Right lobe of liver (tissue), 6 donors: Measurements from ENCODE around the gene B3GALT4. TPM values are rescaled to one million over a fixed set of nuclear protein-coding genes. Genes with fewer than 3 reads are reported as not detected.

Source experiments
- ATAC-seq, 4 donors: fragments of 200-7000 bp; cut with Tn5 transposase; one replicate each; pipeline ENCODE4 v1.9.1; 2020; ENCODE audit warnings: mild to moderate bottlenecking in 4 of 4, moderate library complexity in 4 of 4
- DNase-seq, 3 donors: peaks; one replicate each; pipeline ENCODE4 v3.0.0-alpha.2; 2020
- H3K27ac ChIP-seq, 3 donors: fragments of 200-600 bp; one replicate each; pipeline ENCODE4 v1.8.0; 2022
- H3K27me3 ChIP-seq, 2 donors: fragments of 200-600 bp; one replicate each; pipeline ENCODE4 v1.8.0; 2022
- H3K36me3 ChIP-seq, 4 donors: fragments of 200-600 bp; sonication (generic) in 1 of 4; one replicate each; pipeline versions ENCODE4 v1.5.1 to v1.8.0; 2017 to 2022; ENCODE audit warnings: control low read depth in 1 of 4
- H3K4me1 ChIP-seq, 4 donors: fragments of 200-600 bp; sonication (generic) in 1 of 4; one replicate each; pipeline versions ENCODE4 v1.5.1 to v1.8.0; 2017 to 2022; ENCODE audit warnings: control low read depth in 1 of 4
- H3K4me3 ChIP-seq, 3 donors: fragments of 200-600 bp; one replicate each; pipeline ENCODE4 v1.8.0; 2022
- H3K9me3 ChIP-seq, 4 donors: fragments of 200-600 bp; sonication (generic) in 1 of 4; one replicate each; pipeline versions ENCODE4 v1.5.1 to v1.8.0; 2017 to 2022; ENCODE audit warnings: control low read depth in 1 of 4
- CTCF ChIP-seq, 4 donors: fragments of 200-600 bp in 3 of 4; fragments of 450-650 bp in 1 of 4; IDR thresholded peaks; one replicate each; pipeline versions ENCODE4 v1.5.1 to v1.8.0; 2016 to 2022; ENCODE audit warnings: antibody characterized with exemption in 4 of 4, mild to moderate bottlenecking in 2 of 4
- POLR2A ChIP-seq: fragments of 450-650 bp; IDR thresholded peaks from one replicate; pipeline ENCODE4 v1.6.1; 2017; ENCODE audit warnings: antibody characterized with exemption, mild to moderate bottlenecking
- WGBS: methylation state at CpG from one replicate; pipeline ENCODE4 v1.1.6; 2018; ENCODE audit warnings: low coverage, low lambda C conversion rate; ENCODE audit not compliant: insufficient coverage; ENCODE audit errors: missing lambda C conversion rate; 5-methylcytosine and 5-hydroxymethylcytosine counted together
- intact Hi-C, 2 donors: fragments of 100-400 bp; cut with DNase I; formaldehyde crosslinking; loops; one replicate each; pipeline versions ENCODE4 v1.11.2 to v1.14.1; 2022
- total RNA-seq, 6 experiments: library from RNA; depleted of rRNA in 2 of 6; stranded (reverse); fragments of >200 nt in 2 of 6; fragmentation: NEBNext Ultra II Directional in 3 of 6; extraction: Animal tissue kit (Norgen Biotek cat#: 25700) in 3 of 6; gene quantifications; one replicate each; pipeline versions ENCODE4 v1.1.0 to v1.2.4, GENCODE V29; 2016 to 2023
- donor health status: DM: no; HTN: yes; CAD: no.
- donor health status: DM: no; HTN: no; CAD: no.
- donor health status: DM: no; HTN: no; CAD: no.
- donor health status: DM: no; HTN: yes; CAD: no.
- donor health status: DM: no; HTN: yes; CAD: no.

Gene B3GALT4
- total RNA-seq, 6 experiments from 2014 or later, result 0.79 to 1.7 (median 1.4) TPM

DNA sequence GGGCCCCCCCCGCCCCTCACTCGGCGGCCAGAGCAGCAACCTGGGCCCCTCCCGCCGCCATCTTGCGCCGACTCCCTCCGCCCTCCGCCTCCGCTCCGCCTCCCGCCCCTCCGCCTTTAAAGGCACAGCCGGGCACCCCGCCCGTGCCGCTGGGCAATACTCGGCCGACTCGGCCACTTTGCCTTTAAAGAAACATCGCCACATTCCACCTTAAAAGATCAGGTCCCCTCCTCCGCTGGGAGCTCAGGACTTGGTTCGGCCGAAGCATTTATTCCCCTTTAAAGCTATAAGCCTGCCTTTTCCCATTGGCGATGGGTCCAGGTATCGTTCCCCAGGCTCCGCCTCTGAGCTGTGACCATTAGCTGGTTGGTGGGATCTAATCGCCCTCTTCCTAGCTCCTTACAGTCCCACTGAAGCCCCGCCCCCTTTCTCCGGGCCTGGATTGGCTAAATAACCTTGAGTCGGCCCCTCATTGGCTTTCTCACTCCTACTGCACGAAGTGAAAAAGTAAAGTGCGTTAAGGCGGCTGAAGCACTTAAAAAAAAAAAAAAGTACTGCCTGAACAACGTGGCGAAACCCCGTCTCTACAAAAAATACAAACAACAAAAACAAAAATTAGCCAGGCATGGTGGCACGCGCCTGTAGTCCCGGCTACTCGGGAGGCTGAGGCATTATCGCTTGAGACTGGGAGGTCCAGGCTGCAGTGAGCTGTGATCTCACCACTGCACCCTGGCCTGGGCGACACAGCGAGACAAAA is 40.9 kb downstream of the B3GALT4 start, which contains the start of gene ZBTB22:
TSS of gene ZBTB22 (minus strand) at position 76 of the 757 bp plus-strand sequence. CDS start 828 bp downstream, outside the sequence.
- H3K27me3 ChIP-seq, result no peaks in the 10 kb centered on the region
- TF ChIP-seq CTCF (IDR thresholded peaks at IDR 0.05), result no peak
- TF ChIP-seq POLR2A, result no peak
- peak within 1 kb of the TSS; percentile 49 to 52 (median 51) for H3K4me3 ChIP-seq
- WGBS, result 2% methylated on average over 44 of the region's 44 CpGs
- peaks cover 0 to 24% (median 6%) of the 10 kb centered on the region in 4 donors for H3K36me3 ChIP-seq
- intact Hi-C loops, result no loop called here
- ATAC-seq (peak; percentile 58 to 84 (median 77)), DNase-seq (peak; percentile 98 to 99 (median 98))
- H3K27ac ChIP-seq, result peak within 1 kb of the TSS; percentile 60 to 66 (median 63)
- H3K4me1 ChIP-seq, result peaks cover 0 to 52% (median 12%) of the 10 kb centered on the region in 4 donors
- H3K9me3 ChIP-seq, result no peaks in the 10 kb centered on the region

- Histone ChIP-seq H3K27ac (peak overlapping the region; percentile 60 to 66 (median 63)), H3K27me3 (no peaks in the 10 kb centered on the region), H3K4me3 (peak overlapping the region; percentile 49 to 52 (median 51)), H3K9me3 (no peaks in the 10 kb centered on the region), H3K4me1 (peaks cover 0 to 53% (median 12%) of the 10 kb centered on the region in 4 donors), H3K36me3 (peaks cover 0 to 24% (median 6%) of the 10 kb centered on the region in 4 donors)
- TF ChIP-seq CTCF (IDR thresholded peaks at IDR 0.05) (no peak), POLR2A (no peak)
- intact Hi-C loops, result no loop called here
- ATAC-seq (no peak), DNase-seq (no peak)
- 58% methylated on average over 7 of the region's 8 CpGs for WGBS
Observed at GRCh38 chr6:33318426-33319073, 41.6 kb downstream of the B3GALT4 start.

GRCh38 chr6:33319939-33320314 is 43.0 kb downstream of the B3GALT4 start:
- ATAC-seq (no peak), DNase-seq (no peak)
- Histone ChIP-seq H3K9me3 (no peaks in the 10 kb centered on the region), H3K27me3 (no peaks in the 10 kb centered on the region), H3K27ac (peak overlapping the region; percentile 19 to 80 (median 76)), H3K36me3 (peaks cover 0 to 24% (median 6%) of the 10 kb centered on the region in 4 donors), H3K4me3 (no peak overlapping the region), H3K4me1 (peaks cover 0 to 51% (median 12%) of the 10 kb centered on the region in 4 donors)
- intact Hi-C loops, result no loop called here
- WGBS, result 92% methylated on average over 3 of the region's 3 CpGs
- no peak for TF ChIP-seq POLR2A
- TF ChIP-seq CTCF (IDR thresholded peaks at IDR 0.05), result no peak

- whole genome bisulfite sequencing, result 34% methylated on average over 11 of the region's 32 CpGs
- H3K9me3 ChIP-seq, result no peaks in the 10 kb centered on the region
- ATAC-seq (peak in 1 of 4 donors; percentile 11), DNase-seq (peak; percentile 68 to 85 (median 83))
- H3K4me1 ChIP-seq, result peaks cover 0 to 50% (median 12%) of the 10 kb centered on the region in 4 donors
- H3K4me3 ChIP-seq, result no peak overlapping the region
- peaks cover 0 to 24% (median 6%) of the 10 kb centered on the region in 4 donors for H3K36me3 ChIP-seq
- H3K27ac ChIP-seq, result peak overlapping the region; percentile 19 to 80 (median 76)
- TF ChIP-seq POLR2A (no peak), CTCF (IDR thresholded peaks at IDR 0.05) (no peak)
- H3K27me3 ChIP-seq, result no peaks in the 10 kb centered on the region
- intact Hi-C loops, result no loop called here
Observed at GRCh38 chr6:33320315-33321181, 43.6 kb downstream of the B3GALT4 start.
